Endothelial cell of umbilical vein (primary cell): ENCODE data around the gene IFITM10. TPM values are rescaled to one million over a fixed set of nuclear protein-coding genes. Genes with fewer than 3 reads are reported as not detected.

ENCODE experiments used
- BruUV-seq: library from RNA; stranded (reverse); fragments of 400-500 nt; replicated peaks from 2 replicates; lab custom pipeline; 2021; lab: Mats Ljungman, UMichigan
- CTCF ChIA-PET: fragments of 300-600, 350-600 bp; sonication (Branson Sonifier 250); formaldehyde crosslinking; loops from one replicate; lab custom pipeline; 2021; ENCODE audit warnings: antibody characterized with exemption, inconsistent platforms; lab: Charles Lee
- POLR2A ChIA-PET: fragments of 300-600, 350-600 bp; sonication (Branson Sonifier 250); formaldehyde crosslinking; loops from one replicate; lab custom pipeline; 2021; ENCODE audit warnings: antibody characterized with exemption, inconsistent platforms; lab: Charles Lee
- DNase-seq: peaks from one replicate; pipeline ENCODE4 v3.0.0-alpha.2; 2011; ENCODE audit warnings: low read depth, low spot score
- FAIRE-seq: peaks from 2 replicates; lab custom pipeline; 2011; peaks lifted over from hg19 to GRCh38; lab: Jason Lieb, UNC
- H2AFZ ChIP-seq: 2 replicates; pipeline ENCODE4 v1.6.0; 2012; ENCODE audit warnings: low read depth, low read length, control low read depth, inconsistent platforms
- H3K27ac ChIP-seq: 2 replicates; pipeline ENCODE4 v1.5.1; 2011; ENCODE audit warnings: low read depth, mild to moderate bottlenecking, control low read depth, low read length, moderate library complexity; ENCODE audit not compliant: insufficient read depth
- H3K27me3 ChIP-seq, 2 experiments: 2 replicates each; pipeline versions ENCODE4 v1.6.0 to v1.6.1; 2011; ENCODE audit warnings: low read length in 2 of 2, mixed read lengths in 1 of 2; ENCODE audit not compliant: control insufficient read depth in 2 of 2, insufficient read depth in 2 of 2
- H3K36me3 ChIP-seq, 2 experiments: 2 replicates in 1 of 2; 3 replicates in 1 of 2; pipeline ENCODE4 v1.5.1; 2011; ENCODE audit warnings: low read length in 2 of 2, mild to moderate bottlenecking in 1 of 2, moderate library complexity in 1 of 2; ENCODE audit not compliant: control insufficient read depth in 2 of 2, insufficient read depth in 2 of 2; ENCODE audit errors: extremely low read depth in 1 of 2
- H3K4me1 ChIP-seq: 3 replicates; pipeline ENCODE4 v1.5.1; 2011; ENCODE audit warnings: mild to moderate bottlenecking, low read length; ENCODE audit not compliant: control insufficient read depth, insufficient read depth; ENCODE audit errors: extremely low read depth
- H3K4me2 ChIP-seq: 2 replicates; pipeline ENCODE4 v1.6.1; 2011; ENCODE audit warnings: low read length, control low read depth, mixed read lengths; ENCODE audit not compliant: insufficient read depth
- H3K4me3 ChIP-seq, 3 experiments: fragments of 200-600 bp in 1 of 3; sonication (generic), shearing (Covaris generic) in 1 of 3; replicated peaks in 1 of 3; 2 replicates each; pipeline ENCODE4 v1.5.1; 2011 to 2016; ENCODE audit warnings: control low read depth in 3 of 3, low read length in 3 of 3, mild to moderate bottlenecking in 2 of 3, inconsistent platforms in 1 of 3, low read depth in 1 of 3, moderate library complexity in 1 of 3; ENCODE audit not compliant: insufficient read depth in 1 of 3
- H3K79me2 ChIP-seq: 2 replicates; pipeline ENCODE4 v1.6.0; 2012; ENCODE audit warnings: low read length, inconsistent platforms; ENCODE audit not compliant: control insufficient read depth, insufficient read depth
- H3K9ac ChIP-seq: replicated peaks from 2 replicates; pipeline ENCODE3; 2011; ENCODE audit warnings: low read length, control low read depth; ENCODE audit not compliant: insufficient read depth; ENCODE audit errors: extremely low read depth
- H3K9me1 ChIP-seq: replicated peaks from 3 replicates; pipeline ENCODE4 v1.6.0; 2011; ENCODE audit warnings: mild to moderate bottlenecking, low read length; ENCODE audit not compliant: control insufficient read depth, insufficient read depth; ENCODE audit errors: extremely low read depth
- H3K9me3 ChIP-seq: replicated peaks from 2 replicates; pipeline ENCODE4 v1.5.1; 2012; ENCODE audit warnings: low read length, inconsistent platforms; ENCODE audit not compliant: control insufficient read depth, insufficient read depth
- H4K20me1 ChIP-seq: replicated peaks from 2 replicates; pipeline ENCODE3; 2011; ENCODE audit warnings: mild to moderate bottlenecking, low read length; ENCODE audit not compliant: control insufficient read depth, insufficient read depth; ENCODE audit errors: extremely low read depth
- CTCF ChIP-seq, 2 donors: IDR thresholded peaks; 1 replicate in 1 of 2; 2 replicates in 1 of 2; pipeline ENCODE4 v1.5.1; 2011; ENCODE audit warnings: low read length in 2 of 2, mild to moderate bottlenecking in 2 of 2, moderate library complexity in 2 of 2, control low read depth in 1 of 2, inconsistent platforms in 1 of 2, low read depth in 1 of 2; ENCODE audit not compliant: insufficient read depth in 1 of 2; ENCODE audit errors: extremely low read depth in 1 of 2
- EZH2 ChIP-seq: IDR thresholded peaks from 2 replicates; pipeline ENCODE4 v1.6.1; 2012; ENCODE audit warnings: borderline replicate concordance, low read depth, mild to moderate bottlenecking, moderate library complexity, low read length, inconsistent platforms; ENCODE audit not compliant: severe bottlenecking
- FOS ChIP-seq: IDR thresholded peaks from 2 replicates; pipeline ENCODE4 v1.6.1; 2011; ENCODE audit warnings: mild to moderate bottlenecking, low read length, moderate library complexity, borderline replicate concordance; ENCODE audit not compliant: insufficient read depth
- GATA2 ChIP-seq: IDR thresholded peaks from 2 replicates; pipeline ENCODE4 v1.7.0; 2011; ENCODE audit warnings: low read depth, mild to moderate bottlenecking, moderate library complexity, mixed read lengths, low read length; ENCODE audit not compliant: insufficient read length, insufficient read depth
- JUN ChIP-seq: IDR thresholded peaks from 2 replicates; pipeline ENCODE4 v1.6.1; 2011; ENCODE audit warnings: borderline replicate concordance, low read depth; ENCODE audit not compliant: insufficient read length, insufficient read depth
- MYC ChIP-seq: IDR thresholded peaks from one replicate; pipeline ENCODE4 v1.6.1; 2011; ENCODE audit warnings: mild to moderate bottlenecking, low read depth, low read length
- POLR2A ChIP-seq: IDR thresholded peaks from 2 replicates; pipeline ENCODE4 v1.6.1; 2012; ENCODE audit warnings: low read depth, mild to moderate bottlenecking, control low read depth, low read length
- POLR2AphosphoS5 ChIP-seq: IDR thresholded peaks from 2 replicates; pipeline ENCODE4 v1.6.1; 2012; ENCODE audit warnings: low read depth, mild to moderate bottlenecking, control low read depth, low read length, moderate library complexity; ENCODE audit not compliant: insufficient read depth
- dilution Hi-C: fragments of 300-500 bp; cut with MboI; formaldehyde crosslinking; loops from one replicate; pipeline ENCODE4 v1.15.0; 2019; ENCODE audit warnings: low sequenced_read_pairs; ENCODE audit not compliant: extremely low pct_ligation_motif_present
- intact Hi-C: fragments of 100-400 bp; cut with micrococcal nuclease; formaldehyde crosslinking; loops from one replicate; pipeline ENCODE4 v1.10.0; 2022
- polyA plus RNA-seq, 4 experiments: library from polyadenylated mRNA; depleted of rRNA in 3 of 4; stranded (reverse) in 3 of 4; unstranded in 1 of 4; fragments of >200 nt; gene quantifications; 2 replicates each; pipeline versions ENCODE4 v1.2.1 to v1.2.3, GENCODE V29; 2011 to 2012; ENCODE audit warnings: missing spikeins in 1 of 4
- total RNA-seq: library from RNA; stranded (reverse); gene quantifications from 2 replicates; pipeline ENCODE4 v1.2.3, GENCODE V29; 2021
- TF ChIP-seq, protein P1 (sequence below): IDR thresholded peaks from 2 replicates; pipeline ENCODE4 v1.6.1; 2011; ENCODE audit not compliant: insufficient read depth, insufficient read length

The IFITM10 gene
- total and polyA plus RNA-seq, 2 donors (not counting 3 experiments of a cell fraction or from before 2014, with no cell fraction given): 0.04 to 0.66 TPM

DNA sequence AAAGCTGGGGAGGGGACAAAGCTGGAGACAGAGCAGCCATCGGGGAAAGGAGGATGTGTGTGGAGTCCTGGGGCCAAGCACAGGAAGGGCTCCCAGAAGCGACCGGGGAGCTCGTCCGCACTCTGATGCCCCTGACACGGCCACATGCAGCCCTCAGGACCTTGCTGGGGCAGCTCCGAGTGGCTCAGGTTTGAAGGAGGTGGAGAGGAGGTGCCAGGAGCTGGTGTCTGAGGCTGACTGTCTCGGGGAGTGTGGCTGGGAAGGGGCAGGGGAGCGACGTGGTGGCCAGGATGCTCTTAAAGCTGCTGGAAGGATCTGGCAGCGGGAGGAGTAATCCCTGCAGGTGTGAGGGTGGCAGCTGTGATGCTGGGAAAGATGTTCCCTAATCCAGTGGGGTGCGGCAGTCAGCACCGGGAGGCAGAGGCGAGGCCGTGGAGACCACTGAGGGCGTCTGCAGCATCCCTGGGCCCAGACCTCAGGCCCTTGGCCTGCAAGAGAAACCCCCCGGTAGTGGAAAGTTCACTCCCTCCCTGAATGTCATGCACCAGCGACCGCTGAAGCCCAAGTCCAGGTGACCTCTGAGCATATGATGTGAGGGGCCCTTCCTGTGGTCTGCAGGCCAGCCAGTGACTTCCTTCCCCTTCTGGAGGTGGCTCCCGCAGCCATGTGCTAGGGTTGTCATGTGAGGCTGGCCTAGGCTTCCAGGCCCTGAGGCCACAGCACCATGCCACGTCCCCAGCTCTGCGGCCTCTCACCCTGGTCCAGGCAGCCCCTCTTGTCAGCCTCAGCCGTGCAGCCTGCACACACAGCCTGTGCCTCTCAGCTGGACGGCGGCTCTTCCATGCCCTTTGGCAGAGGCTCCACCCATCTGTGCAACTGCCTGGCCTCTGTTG is 30.6 kb upstream of the IFITM10 start:
- H3K9me1 ChIP-seq: no peaks in the 10 kb centered on the region
- TF ChIP-seq FOS (no peak), POLR2AphosphoS5 (no peak), JUN (no peak), MYC (no peak), CTCF (IDR thresholded peaks at IDR 0.05; ENCODE audit: extremely low read depth in 1 of 2, insufficient read depth in 1 of 2, low read depth in 1 of 2, low read length in 2 of 2) (no peak), POLR2A (no peak), EZH2 (no peak), GATA2 (no peak)
- TF ChIP-seq, protein P1, sequence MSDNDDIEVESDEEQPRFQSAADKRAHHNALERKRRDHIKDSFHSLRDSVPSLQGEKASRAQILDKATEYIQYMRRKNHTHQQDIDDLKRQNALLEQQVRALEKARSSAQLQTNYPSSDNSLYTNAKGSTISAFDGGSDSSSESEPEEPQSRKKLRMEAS: no peak
- no peak overlapping the region for H2AFZ ChIP-seq
- BruUV-seq: no TSS peak
- DNase-seq (no peak), FAIRE-seq (no peak)
- H3K9me3 ChIP-seq: no peaks in the 10 kb centered on the region
- POLR2A ChIA-PET: no interaction called here
- intact Hi-C loops: no loop called here
- no peak overlapping the region for H3K27ac ChIP-seq
- dilution Hi-C loops: no loop called here
- no peaks in the 10 kb centered on the region for H3K4me1 ChIP-seq
- H3K36me3 ChIP-seq: no peaks in the 10 kb centered on the region
- no peak overlapping the region for H3K4me3 ChIP-seq
- no peak overlapping the region for H3K9ac ChIP-seq
- CTCF ChIA-PET: interaction anchor here (1.4 kb wide), 1 partner anchor 29 kb away, joined by 3 read pairs; no protein-coding TSS in a partner anchor
- no peaks in the 10 kb centered on the region for H3K27me3 ChIP-seq
- H4K20me1 ChIP-seq: no peaks in the 10 kb centered on the region
- no peak overlapping the region for H3K4me2 ChIP-seq
- H3K79me2 ChIP-seq: no peaks in the 10 kb centered on the region
